Endothelial cell of umbilical vein (primary cell): ENCODE results near the gene COL6A2.

Source experiments
- CTCF ChIP-seq, 2 donors: IDR thresholded peaks; 1 replicate in 1 of 2; 2 replicates in 1 of 2; pipeline ENCODE4 v1.5.1; 2011; ENCODE audit warnings: low read length in 2 of 2, mild to moderate bottlenecking in 2 of 2, moderate library complexity in 2 of 2, control low read depth in 1 of 2, inconsistent platforms in 1 of 2, low read depth in 1 of 2; ENCODE audit not compliant: insufficient read depth in 1 of 2; ENCODE audit errors: extremely low read depth in 1 of 2
- EZH2 ChIP-seq: IDR thresholded peaks from 2 replicates; pipeline ENCODE4 v1.6.1; 2012; ENCODE audit warnings: borderline replicate concordance, low read depth, mild to moderate bottlenecking, moderate library complexity, low read length, inconsistent platforms; ENCODE audit not compliant: severe bottlenecking
- FOS ChIP-seq: IDR thresholded peaks from 2 replicates; pipeline ENCODE4 v1.6.1; 2011; ENCODE audit warnings: mild to moderate bottlenecking, low read length, moderate library complexity, borderline replicate concordance; ENCODE audit not compliant: insufficient read depth
- JUN ChIP-seq: IDR thresholded peaks from 2 replicates; pipeline ENCODE4 v1.6.1; 2011; ENCODE audit warnings: borderline replicate concordance, low read depth; ENCODE audit not compliant: insufficient read length, insufficient read depth
- MAX ChIP-seq: IDR thresholded peaks from 2 replicates; pipeline ENCODE4 v1.6.1; 2011; ENCODE audit not compliant: insufficient read depth, insufficient read length
- POLR2A ChIP-seq: IDR thresholded peaks from 2 replicates; pipeline ENCODE4 v1.6.1; 2012; ENCODE audit warnings: low read depth, mild to moderate bottlenecking, control low read depth, low read length

GRCh38 chr21:46144464-46145070 is 46.7 kb downstream of the COL6A2 start:
- TF ChIP-seq CTCF (IDR thresholded peaks at IDR 0.05; ENCODE audit: extremely low read depth in 1 of 2, insufficient read depth in 1 of 2, low read depth in 1 of 2, low read length in 2 of 2) = no peak
- TF ChIP-seq EZH2 = no peak
- TF ChIP-seq MAX = no peak
- no peak for TF ChIP-seq JUN
- no peak for TF ChIP-seq POLR2A
- no peak for TF ChIP-seq FOS
